ENCODE measurements around the gene ST6GALNAC3. TPM values are rescaled to one million over a fixed set of nuclear protein-coding genes. Genes with fewer than 3 reads are reported as not detected.

Gene ST6GALNAC3
- total and polyA plus RNA-seq, 4 donors, result 0.50 to 20.2 (median 5.9) TPM

- no peak overlapping the region for H3K4me3 ChIP-seq (ENCODE audit: low read length in 2 of 2)
- H3K36me3 ChIP-seq (ENCODE audit: control insufficient read depth in 1 of 2, insufficient read depth in 2 of 2, low read length in 1 of 2), result no peaks in the 10 kb centered on the region
- no peaks in the 10 kb centered on the region for H3K4me1 ChIP-seq (ENCODE audit: control insufficient read depth in 1 of 2, insufficient read depth in 2 of 2, low read length in 2 of 2)
- ATAC-seq (ENCODE audit: low FRiP score) (no peak), DNase-seq (no peak)
- intact Hi-C loops (cut with DNase I), result no loop called here
- no peaks in the 10 kb centered on the region for H3K27me3 ChIP-seq (ENCODE audit: control insufficient read depth in 1 of 2, insufficient read depth in 2 of 2, low read length in 1 of 2)
- 70 to 72% methylated on average over 2 of the region's 2 CpGs for WGBS, 2 donors
- H3K9me3 ChIP-seq (ENCODE audit: control insufficient read depth, low read length), result no peaks in the 10 kb centered on the region
- no peak overlapping the region for H3K27ac ChIP-seq (ENCODE audit: low read depth in 1 of 2, low read length in 2 of 2)
These were observed 114.8 kb downstream of the ST6GALNAC3 start for GRCh38 chr1:76189310-76189709.

GRCh38 chr1:76190749-76191424, 116.3 kb downstream of the ST6GALNAC3 start:
- ATAC-seq (ENCODE audit: low FRiP score) (no peak), DNase-seq (no peak)
- Histone ChIP-seq H3K4me1 (ENCODE audit: control insufficient read depth in 1 of 2, insufficient read depth in 2 of 2, low read length in 2 of 2) (no peaks in the 10 kb centered on the region), H3K9me3 (ENCODE audit: control insufficient read depth, low read length) (no peaks in the 10 kb centered on the region), H3K27me3 (ENCODE audit: control insufficient read depth in 1 of 2, insufficient read depth in 2 of 2, low read length in 1 of 2) (no peaks in the 10 kb centered on the region), H3K27ac (ENCODE audit: low read depth in 1 of 2, low read length in 2 of 2) (no peak overlapping the region), H3K36me3 (ENCODE audit: control insufficient read depth in 1 of 2, insufficient read depth in 2 of 2, low read length in 1 of 2) (no peaks in the 10 kb centered on the region), H3K4me3 (ENCODE audit: low read length in 2 of 2) (no peak overlapping the region)
- intact Hi-C loops (cut with DNase I), result no loop called here
- WGBS, 2 donors, result 90 to 93% methylated on average over 4 of the region's 4 CpGs

- no peaks in the 10 kb centered on the region for H3K4me1 ChIP-seq (ENCODE audit: control insufficient read depth in 1 of 2, insufficient read depth in 2 of 2, low read length in 2 of 2)
- intact Hi-C loops (cut with DNase I), result no loop called here
- ATAC-seq (ENCODE audit: low FRiP score) (no peak), DNase-seq (no peak)
- H3K4me3 ChIP-seq (ENCODE audit: low read length in 2 of 2), result no peak overlapping the region
- H3K27me3 ChIP-seq (ENCODE audit: control insufficient read depth in 1 of 2, insufficient read depth in 2 of 2, low read length in 1 of 2), result no peaks in the 10 kb centered on the region
- WGBS, 2 donors, result 96 to 100% methylated on average over 2 of the region's 2 CpGs
- no peaks in the 10 kb centered on the region for H3K36me3 ChIP-seq (ENCODE audit: control insufficient read depth in 1 of 2, insufficient read depth in 2 of 2, low read length in 1 of 2)
- H3K9me3 ChIP-seq (ENCODE audit: control insufficient read depth, low read length), result no peaks in the 10 kb centered on the region
- no peak overlapping the region for H3K27ac ChIP-seq (ENCODE audit: low read depth in 1 of 2, low read length in 2 of 2)
These were observed 117.0 kb downstream of the ST6GALNAC3 start for GRCh38 chr1:76191561-76191960.

GRCh38 chr1:76198452-76198851, 123.9 kb downstream of the ST6GALNAC3 start:
- Histone ChIP-seq H3K27me3 (ENCODE audit: control insufficient read depth in 1 of 2, insufficient read depth in 2 of 2, low read length in 1 of 2) (no peaks in the 10 kb centered on the region), H3K4me3 (ENCODE audit: low read length in 2 of 2) (no peak overlapping the region), H3K9me3 (ENCODE audit: control insufficient read depth, low read length) (no peaks in the 10 kb centered on the region), H3K36me3 (ENCODE audit: control insufficient read depth in 1 of 2, insufficient read depth in 2 of 2, low read length in 1 of 2) (no peaks in the 10 kb centered on the region), H3K27ac (ENCODE audit: low read depth in 1 of 2, low read length in 2 of 2) (no peak overlapping the region), H3K4me1 (ENCODE audit: control insufficient read depth in 1 of 2, insufficient read depth in 2 of 2, low read length in 2 of 2) (no peaks in the 10 kb centered on the region)
- intact Hi-C loops (cut with DNase I), result no loop called here
- WGBS, 2 donors, result 92 to 98% methylated on average over 2 of the region's 2 CpGs
- ATAC-seq (ENCODE audit: low FRiP score) (no peak), DNase-seq (no peak)

- H3K9me3 ChIP-seq (ENCODE audit: control insufficient read depth, low read length), result peaks cover 1% of the 10 kb centered on the region
- H3K27ac ChIP-seq (ENCODE audit: low read depth in 1 of 2, low read length in 2 of 2), result no peak overlapping the region
- H3K27me3 ChIP-seq (ENCODE audit: control insufficient read depth in 1 of 2, insufficient read depth in 2 of 2, low read length in 1 of 2), result no peaks in the 10 kb centered on the region
- DNase-seq, result no peak
- no peak for ATAC-seq (ENCODE audit: low FRiP score)
- intact Hi-C loops (cut with DNase I), result no loop called here
- WGBS, 2 donors, result 95 to 98% methylated on average over 2 of the region's 2 CpGs
- no peaks in the 10 kb centered on the region for H3K36me3 ChIP-seq (ENCODE audit: control insufficient read depth in 1 of 2, insufficient read depth in 2 of 2, low read length in 1 of 2)
- H3K4me3 ChIP-seq (ENCODE audit: low read length in 2 of 2), result no peak overlapping the region
- peaks cover 0 to 2% of the 10 kb centered on the region in 2 donors for H3K4me1 ChIP-seq (ENCODE audit: control insufficient read depth in 1 of 2, insufficient read depth in 2 of 2, low read length in 2 of 2)
These were observed 128.1 kb downstream of the ST6GALNAC3 start for GRCh38 chr1:76202670-76203069.

- WGBS, 2 donors, result 88% methylated on average over 3 of the region's 3 CpGs
- intact Hi-C loops (cut with DNase I), result no loop called here
- no peak overlapping the region for H3K4me3 ChIP-seq (ENCODE audit: low read length in 2 of 2)
These were observed 128.6 kb downstream of the ST6GALNAC3 start for GRCh38 chr1:76203127-76203526.

GRCh38 chr1:76209238-76209637, 134.7 kb downstream of the ST6GALNAC3 start:
- no peaks in the 10 kb centered on the region for H3K36me3 ChIP-seq (ENCODE audit: control insufficient read depth in 1 of 2, insufficient read depth in 2 of 2, low read length in 1 of 2)
- WGBS, 2 donors, result 51 to 54% methylated on average over 4 of the region's 4 CpGs
- no peak for DNase-seq
- H3K9me3 ChIP-seq (ENCODE audit: control insufficient read depth, low read length), result peaks cover 1% of the 10 kb centered on the region
- no peak overlapping the region for H3K4me3 ChIP-seq (ENCODE audit: low read length in 2 of 2)
- no peak overlapping the region for H3K27ac ChIP-seq (ENCODE audit: low read depth in 1 of 2, low read length in 2 of 2)
- intact Hi-C loops (cut with DNase I), result no loop called here
- no peak for ATAC-seq (ENCODE audit: low FRiP score)
- H3K4me1 ChIP-seq (ENCODE audit: control insufficient read depth in 1 of 2, insufficient read depth in 2 of 2, low read length in 2 of 2), result peaks cover 0 to 2% of the 10 kb centered on the region in 2 donors
- no peaks in the 10 kb centered on the region for H3K27me3 ChIP-seq (ENCODE audit: control insufficient read depth in 1 of 2, insufficient read depth in 2 of 2, low read length in 1 of 2)

More at GRCh38 chr1:76203127-76203526, 128.6 kb downstream of the ST6GALNAC3 start:
- DNase-seq (no peak), ATAC-seq (ENCODE audit: low FRiP score) (no peak)
- Histone ChIP-seq H3K27ac (ENCODE audit: low read depth in 1 of 2, low read length in 2 of 2) (no peak overlapping the region), H3K27me3 (ENCODE audit: control insufficient read depth in 1 of 2, insufficient read depth in 2 of 2, low read length in 1 of 2) (no peaks in the 10 kb centered on the region), H3K4me1 (ENCODE audit: control insufficient read depth in 1 of 2, insufficient read depth in 2 of 2, low read length in 2 of 2) (peaks cover 0 to 2% of the 10 kb centered on the region in 2 donors), H3K36me3 (ENCODE audit: control insufficient read depth in 1 of 2, insufficient read depth in 2 of 2, low read length in 1 of 2) (no peaks in the 10 kb centered on the region), H3K9me3 (ENCODE audit: control insufficient read depth, low read length) (peaks cover 1% of the 10 kb centered on the region)

- Histone ChIP-seq H3K4me3 (ENCODE audit: low read length in 2 of 2) (no peak overlapping the region), H3K27ac (ENCODE audit: low read depth in 1 of 2, low read length in 2 of 2) (no peak overlapping the region), H3K36me3 (ENCODE audit: control insufficient read depth in 1 of 2, insufficient read depth in 2 of 2, low read length in 1 of 2) (no peaks in the 10 kb centered on the region), H3K4me1 (ENCODE audit: control insufficient read depth in 1 of 2, insufficient read depth in 2 of 2, low read length in 2 of 2) (peaks cover 0 to 2% of the 10 kb centered on the region in 2 donors), H3K9me3 (ENCODE audit: control insufficient read depth, low read length) (peaks cover 1% of the 10 kb centered on the region), H3K27me3 (ENCODE audit: control insufficient read depth in 1 of 2, insufficient read depth in 2 of 2, low read length in 1 of 2) (no peaks in the 10 kb centered on the region)
- ATAC-seq (ENCODE audit: low FRiP score) (no peak), DNase-seq (no peak)
- intact Hi-C loops (cut with DNase I), result no loop called here
- 2 to 4% methylated on average over 3 of the region's 3 CpGs for WGBS, 2 donors
These were observed 135.1 kb downstream of the ST6GALNAC3 start for GRCh38 chr1:76209648-76210047.

- no peaks in the 10 kb centered on the region for H3K36me3 ChIP-seq (ENCODE audit: control insufficient read depth in 1 of 2, insufficient read depth in 2 of 2, low read length in 1 of 2)
- intact Hi-C loops (cut with DNase I), result no loop called here
- ATAC-seq (ENCODE audit: low FRiP score), result no peak
- H3K9me3 ChIP-seq (ENCODE audit: control insufficient read depth, low read length), result peaks cover 1% of the 10 kb centered on the region
- no peak for DNase-seq
- H3K27ac ChIP-seq (ENCODE audit: low read depth in 1 of 2, low read length in 2 of 2), result no peak overlapping the region
- no peaks in the 10 kb centered on the region for H3K27me3 ChIP-seq (ENCODE audit: control insufficient read depth in 1 of 2, insufficient read depth in 2 of 2, low read length in 1 of 2)
- H3K4me1 ChIP-seq (ENCODE audit: control insufficient read depth in 1 of 2, insufficient read depth in 2 of 2, low read length in 2 of 2), result peaks cover 0 to 2% of the 10 kb centered on the region in 2 donors
- H3K4me3 ChIP-seq (ENCODE audit: low read length in 2 of 2), result no peak overlapping the region
These were observed 135.6 kb downstream of the ST6GALNAC3 start for GRCh38 chr1:76210160-76210559.

All from aorta (tissue), 5 donors.